CD14-positive monocyte (primary cell): ENCODE results near the gene DPP10. TPM values are rescaled to one million over a fixed set of nuclear protein-coding genes. Genes with fewer than 3 reads are reported as not detected.

ENCODE experiments used
- DNase-seq, 3 donors: peaks; one replicate each; pipeline ENCODE4 v3.0.0-alpha.2; 2011 to 2022
- H2AFZ ChIP-seq: 2 replicates; pipeline ENCODE4 v1.6.0; 2012; ENCODE audit warnings: mild to moderate bottlenecking, low read depth, low read length, inconsistent platforms; ENCODE audit not compliant: insufficient read depth, poor library complexity, severe bottlenecking
- H3K27ac ChIP-seq, 2 donors: 1 replicate in 1 of 2; 2 replicates in 1 of 2; pipeline ENCODE4 v1.5.1; 2012 to 2013; ENCODE audit warnings: low read length in 2 of 2, control low read depth in 1 of 2, inconsistent platforms in 1 of 2, low read depth in 1 of 2, mild to moderate bottlenecking in 1 of 2
- H3K27me3 ChIP-seq, 2 donors: one replicate each; pipeline versions ENCODE4 v1.6.0 to v1.6.1; 2011 to 2013; ENCODE audit warnings: low read length in 2 of 2; ENCODE audit not compliant: control insufficient read depth in 2 of 2, insufficient read depth in 2 of 2
- H3K36me3 ChIP-seq, 2 donors: replicated peaks in 1 of 2; 1 replicate in 1 of 2; 2 replicates in 1 of 2; pipeline versions ENCODE4 v1.5.1 to v1.6.1; 2012 to 2013; ENCODE audit warnings: low read length in 2 of 2, control low read depth in 1 of 2, inconsistent platforms in 1 of 2, mild to moderate bottlenecking in 1 of 2; ENCODE audit not compliant: insufficient read depth in 2 of 2, control insufficient read depth in 1 of 2
- H3K4me1 ChIP-seq, 2 donors: 1 replicate in 1 of 2; 2 replicates in 1 of 2; pipeline versions ENCODE4 v1.5.1 to v1.6.1; 2012 to 2013; ENCODE audit warnings: low read length in 2 of 2, control low read depth in 1 of 2, inconsistent platforms in 1 of 2, mild to moderate bottlenecking in 1 of 2, moderate library complexity in 1 of 2; ENCODE audit not compliant: insufficient read depth in 2 of 2, control insufficient read depth in 1 of 2
- H3K4me2 ChIP-seq: replicated peaks from 2 replicates; pipeline ENCODE3; 2012; ENCODE audit warnings: low read length, moderate library complexity, mild to moderate bottlenecking; ENCODE audit not compliant: poor library complexity, severe bottlenecking; ENCODE audit errors: extremely low read depth
- H3K4me3 ChIP-seq, 3 experiments: fragments of 200-600 bp in 1 of 3; sonication (generic) in 1 of 3; replicated peaks in 1 of 3; 1 replicate in 2 of 3; 2 replicates in 1 of 3; pipeline ENCODE4 v1.5.1; 2011 to 2013; ENCODE audit warnings: low read length in 3 of 3, mild to moderate bottlenecking in 3 of 3, control low read depth in 2 of 3, low read depth in 2 of 3, inconsistent platforms in 1 of 3, moderate library complexity in 1 of 3
- H3K79me2 ChIP-seq: 2 replicates; pipeline ENCODE4 v1.6.0; 2012; ENCODE audit warnings: mild to moderate bottlenecking, control low read depth, inconsistent platforms, low read length, moderate library complexity; ENCODE audit not compliant: insufficient read depth
- H3K9ac ChIP-seq: 2 replicates; pipeline ENCODE4 v1.6.0; 2017; ENCODE audit warnings: low read length, mild to moderate bottlenecking; ENCODE audit not compliant: insufficient read depth, poor library complexity, severe bottlenecking
- H3K9me3 ChIP-seq, 2 donors: replicated peaks in 1 of 2; 1 replicate in 1 of 2; 2 replicates in 1 of 2; pipeline versions ENCODE4 v1.5.1 to v1.6.1; 2012 to 2013; ENCODE audit warnings: low read length in 2 of 2, control low read depth in 1 of 2; ENCODE audit not compliant: control insufficient read depth in 1 of 2, insufficient read depth in 1 of 2
- H4K20me1 ChIP-seq: 2 replicates; pipeline ENCODE4 v1.6.0; 2012; ENCODE audit warnings: mild to moderate bottlenecking, low read length, control low read depth, moderate library complexity; ENCODE audit not compliant: insufficient read depth
- H3K27ac Mint-ChIP-seq, 7 donors: one replicate each; pipeline ENCODE4 v1.8.0; 2020; ENCODE audit warnings: mild to moderate bottlenecking in 7 of 7, mixed read lengths in 7 of 7, moderate library complexity in 6 of 7, inconsistent platforms in 2 of 7
- H3K27me3 Mint-ChIP-seq, 3 donors: one replicate each; pipeline ENCODE4 v1.8.0; 2021 to 2022; ENCODE audit warnings: low read depth in 3 of 3, mild to moderate bottlenecking in 3 of 3, mixed read lengths in 3 of 3, moderate library complexity in 3 of 3, inconsistent platforms in 1 of 3
- H3K36me3 Mint-ChIP-seq, 2 donors: one replicate each; pipeline ENCODE4 v1.8.0; 2020; ENCODE audit warnings: mixed read lengths in 2 of 2, inconsistent platforms in 1 of 2, mild to moderate bottlenecking in 1 of 2
- H3K4me1 Mint-ChIP-seq: one replicate; pipeline ENCODE4 v1.8.0; 2020; ENCODE audit warnings: mild to moderate bottlenecking, mixed read lengths
- H3K4me3 Mint-ChIP-seq, 2 donors: one replicate each; pipeline ENCODE4 v1.8.0; 2020; ENCODE audit warnings: mild to moderate bottlenecking in 2 of 2, mixed read lengths in 2 of 2, moderate library complexity in 1 of 2
- H3K9me3 Mint-ChIP-seq, 7 donors: one replicate each; pipeline ENCODE4 v1.8.0; 2020 to 2022; ENCODE audit warnings: mixed read lengths in 7 of 7, mild to moderate bottlenecking in 6 of 7, moderate library complexity in 6 of 7, inconsistent platforms in 2 of 7
- WGBS: methylation state at CpG from one replicate; pipeline ENCODE4 v1.1.5; 2013; ENCODE audit warnings: missing lambda C conversion rate; ENCODE audit not compliant: insufficient coverage; 5-methylcytosine and 5-hydroxymethylcytosine counted together
- intact Hi-C, 2 donors: fragments of 100-400 bp; cut with micrococcal nuclease; formaldehyde crosslinking; loops; one replicate each; pipeline versions ENCODE4 v1.15.0 to v1.15.1; 2023
- polyA plus RNA-seq, 3 donors: library from polyadenylated mRNA; depleted of rRNA in 1 of 3; unstranded in 2 of 3; stranded (reverse) in 1 of 3; fragments of 300-500 nt in 2 of 3; fragments of >200 nt in 1 of 3; fragmentation: Illumina TruSeq in 2 of 3; gene quantifications; 1 replicate in 2 of 3; 2 replicates in 1 of 3; pipeline ENCODE4 v1.2.3, GENCODE V29; 2012 to 2021
- TF ChIP-seq, protein P1 (sequence below): fragments of 200-600 bp; IDR thresholded peaks from one replicate; pipeline ENCODE4 v1.8.0; 2022; ENCODE audit warnings: antibody characterized with exemption, mild to moderate bottlenecking

DPP10 gene
- polyA plus RNA-seq, 3 donors: not detected

DNA sequence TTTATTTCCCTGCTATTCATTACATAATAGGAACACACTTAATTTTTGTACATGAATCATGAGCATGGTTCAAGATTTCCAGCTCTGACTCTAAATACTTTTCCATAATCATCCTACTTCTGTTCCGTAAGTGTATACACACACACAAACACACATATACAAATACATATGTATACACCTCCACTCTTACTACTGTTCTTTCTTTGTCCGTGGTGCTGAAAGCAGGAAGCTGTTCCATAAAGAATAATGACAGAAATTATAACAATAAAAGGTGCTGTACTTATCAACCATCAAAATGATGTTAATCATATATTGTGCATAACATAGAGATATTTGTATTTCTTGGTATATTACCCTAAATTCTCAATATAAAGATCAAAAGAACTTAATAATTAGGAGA, 776.9 kb downstream of the DPP10 start:
- Mint-ChIP-seq H3K9me3 (peaks cover 0 to 7% (median 2%) of the 10 kb centered on the region in 7 donors), H3K36me3 (no peaks in the 10 kb centered on the region), H3K27ac (no peak overlapping the region), H3K27me3 (no peaks in the 10 kb centered on the region), H3K4me1 (no peaks in the 10 kb centered on the region), H3K4me3 (no peak overlapping the region)
- Histone ChIP-seq H3K27ac (no peak overlapping the region), H3K9ac (no peak overlapping the region), H3K4me3 (no peak overlapping the region), H3K4me2 (no peak overlapping the region), H4K20me1 (no peaks in the 10 kb centered on the region), H3K79me2 (no peaks in the 10 kb centered on the region), H3K4me1 (no peaks in the 10 kb centered on the region), H3K9me3 (no peaks in the 10 kb centered on the region), H2AFZ (no peak overlapping the region), H3K36me3 (no peaks in the 10 kb centered on the region), H3K27me3 (no peaks in the 10 kb centered on the region)
- TF ChIP-seq, protein P1, sequence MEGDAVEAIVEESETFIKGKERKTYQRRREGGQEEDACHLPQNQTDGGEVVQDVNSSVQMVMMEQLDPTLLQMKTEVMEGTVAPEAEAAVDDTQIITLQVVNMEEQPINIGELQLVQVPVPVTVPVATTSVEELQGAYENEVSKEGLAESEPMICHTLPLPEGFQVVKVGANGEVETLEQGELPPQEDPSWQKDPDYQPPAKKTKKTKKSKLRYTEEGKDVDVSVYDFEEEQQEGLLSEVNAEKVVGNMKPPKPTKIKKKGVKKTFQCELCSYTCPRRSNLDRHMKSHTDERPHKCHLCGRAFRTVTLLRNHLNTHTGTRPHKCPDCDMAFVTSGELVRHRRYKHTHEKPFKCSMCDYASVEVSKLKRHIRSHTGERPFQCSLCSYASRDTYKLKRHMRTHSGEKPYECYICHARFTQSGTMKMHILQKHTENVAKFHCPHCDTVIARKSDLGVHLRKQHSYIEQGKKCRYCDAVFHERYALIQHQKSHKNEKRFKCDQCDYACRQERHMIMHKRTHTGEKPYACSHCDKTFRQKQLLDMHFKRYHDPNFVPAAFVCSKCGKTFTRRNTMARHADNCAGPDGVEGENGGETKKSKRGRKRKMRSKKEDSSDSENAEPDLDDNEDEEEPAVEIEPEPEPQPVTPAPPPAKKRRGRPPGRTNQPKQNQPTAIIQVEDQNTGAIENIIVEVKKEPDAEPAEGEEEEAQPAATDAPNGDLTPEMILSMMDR: no peak
- WGBS: no CpG with 5 or more reads among the region's 2 CpGs
- intact Hi-C loops: no loop called here
- DNase-seq: no peak

DNA sequence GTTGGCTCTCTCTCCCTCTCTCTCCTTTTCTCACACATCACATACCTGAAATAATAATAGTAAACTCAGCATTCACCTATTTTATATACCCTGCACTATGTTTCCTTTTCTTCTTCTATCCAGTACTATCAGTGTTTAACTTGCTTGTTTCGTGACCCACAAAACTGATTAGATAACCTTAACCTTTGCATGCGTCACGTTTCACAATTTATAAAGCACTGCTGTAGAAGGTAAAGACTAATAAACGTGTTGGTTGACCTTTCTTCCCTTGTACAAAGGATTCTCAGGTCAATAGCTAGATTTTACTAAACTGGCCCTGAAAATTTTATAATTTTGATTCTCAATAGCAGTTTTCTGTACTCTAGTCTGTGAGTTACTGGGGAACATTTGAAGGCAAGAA, 791.7 kb downstream of the DPP10 start:
- H3K4me1 ChIP-seq: no peaks in the 10 kb centered on the region
- no peak overlapping the region for H3K4me2 ChIP-seq
- H3K9me3 ChIP-seq: peaks cover 0 to 2% of the 10 kb centered on the region in 2 donors
- no peak overlapping the region for H2AFZ ChIP-seq
- Mint-ChIP-seq H3K36me3 (no peaks in the 10 kb centered on the region), H3K4me1 (no peaks in the 10 kb centered on the region), H3K27me3 (no peaks in the 10 kb centered on the region), H3K9me3 (peaks cover 0 to 3% (median 2%) of the 10 kb centered on the region in 7 donors), H3K4me3 (no peak overlapping the region), H3K27ac (no peak overlapping the region)
- TF ChIP-seq, protein P1: no peak
- H3K9ac ChIP-seq: no peak overlapping the region
- no peaks in the 10 kb centered on the region for H3K36me3 ChIP-seq
- WGBS: no CpG with 5 or more reads among the region's 4 CpGs
- no peak overlapping the region for H3K27ac ChIP-seq
- intact Hi-C loops: no loop called here
- no peaks in the 10 kb centered on the region for H3K79me2 ChIP-seq
- H3K27me3 ChIP-seq: no peaks in the 10 kb centered on the region
- no peak overlapping the region for H3K4me3 ChIP-seq
- DNase-seq: no peak
- no peaks in the 10 kb centered on the region for H4K20me1 ChIP-seq
